Activated CD8-positive, alpha-beta memory T cell treated with anti-CD3 and anti-CD28 coated beads, Interleukin-2, amount 50 U/mL, for 4 hours (primary cell): ENCODE data around the gene AKAP1.

Experiments used
- DNase-seq: peaks from one replicate; pipeline ENCODE4 v3.0.0-alpha.2; 2020

AKAP1 gene

GRCh38 chr17:57132663-57133062, 47.6 kb downstream of the AKAP1 start:
- no peak for DNase-seq

DNA sequence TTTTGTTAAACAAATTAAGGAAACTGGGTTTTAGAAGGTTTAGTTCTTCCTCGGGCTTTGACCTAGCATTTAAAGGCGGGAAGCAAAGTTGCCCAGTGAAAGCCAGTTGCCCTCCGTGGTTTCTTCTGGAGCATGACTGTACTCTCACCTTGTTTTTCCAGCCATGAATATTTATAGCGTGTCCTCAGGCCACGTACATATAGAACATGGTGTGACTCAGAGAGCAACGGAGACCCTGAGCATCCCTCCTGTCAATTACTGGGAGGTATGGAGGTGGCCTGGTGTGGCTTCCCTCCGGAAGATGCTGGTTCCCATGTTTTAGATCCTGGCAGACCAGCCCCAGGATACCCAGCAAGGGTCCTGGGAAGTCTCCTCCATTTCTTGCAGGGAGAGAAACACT, 48.4 kb downstream of the AKAP1 start:
- no peak for DNase-seq

DNA sequence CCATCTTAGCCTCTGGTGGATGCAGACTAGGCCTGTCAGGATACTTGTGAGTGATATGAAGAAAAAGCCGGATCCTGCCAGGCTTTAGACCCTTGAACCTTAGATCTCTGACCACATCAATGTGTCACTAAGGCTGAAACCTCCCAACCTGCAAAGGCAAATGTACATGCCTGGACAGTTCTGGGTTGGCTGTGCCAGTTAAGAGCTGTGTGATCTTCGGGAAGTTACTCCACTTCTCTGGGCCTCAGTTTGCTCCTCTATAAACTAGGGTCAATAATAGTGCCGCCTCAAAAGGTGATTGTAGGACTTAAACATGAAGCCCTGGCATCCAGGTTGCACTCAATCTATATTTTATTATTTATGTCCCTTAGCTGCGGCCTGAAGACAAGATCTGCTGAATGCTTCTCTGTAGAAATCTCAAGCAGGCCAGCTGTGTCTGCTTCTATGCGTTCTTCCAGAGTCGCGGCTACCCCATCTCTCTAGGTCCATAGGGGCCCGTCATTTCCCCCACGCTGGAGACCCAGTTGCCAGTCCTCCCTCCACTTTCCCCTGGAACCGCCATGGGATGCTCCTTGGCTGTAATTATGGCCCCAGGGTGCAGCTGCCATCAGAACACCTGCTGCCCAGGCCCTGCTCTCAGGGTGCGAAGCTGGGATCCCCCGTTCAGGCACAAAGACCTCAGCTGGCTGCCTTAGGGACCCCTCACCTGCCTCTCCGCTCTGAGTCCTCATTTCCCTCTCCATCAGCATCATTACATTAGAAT, 50.2 kb downstream of the AKAP1 start:
- DNase-seq, result no peak

DNA sequence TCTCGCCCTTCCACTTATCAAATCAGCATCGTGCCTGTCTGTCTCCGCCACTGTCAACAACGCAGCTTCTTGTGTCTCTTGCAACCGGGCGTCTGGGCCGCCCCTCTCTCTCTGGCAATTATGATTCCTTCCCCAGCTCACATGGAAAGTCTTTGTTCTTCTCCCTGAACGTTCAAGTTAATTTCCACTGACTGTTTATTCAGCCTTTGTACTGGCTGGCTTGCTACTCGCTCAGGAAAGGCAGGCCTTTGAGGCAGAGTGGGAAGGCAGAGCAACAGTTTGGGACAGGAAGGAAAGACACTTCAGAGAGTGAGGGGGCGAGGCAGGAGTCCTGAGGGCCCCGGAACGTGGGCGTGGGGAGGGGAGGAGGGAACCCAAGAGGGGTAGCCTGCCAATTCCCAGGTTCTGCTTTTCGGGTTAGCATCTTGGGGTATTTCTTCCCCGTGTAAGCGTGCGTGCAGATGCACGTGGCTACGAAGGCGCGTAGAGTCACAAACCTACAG, 50.8 kb downstream of the AKAP1 start:
- no peak for DNase-seq

GRCh38 chr17:57136355-57136754, 51.3 kb downstream of the AKAP1 start:
- DNase-seq, result no peak

GRCh38 chr17:57138030-57138911, 53.2 kb downstream of the AKAP1 start:
- no peak for DNase-seq

GRCh38 chr17:57138956-57139576, 54.0 kb downstream of the AKAP1 start:
- DNase-seq, result no peak

GRCh38 chr17:57140316-57140715, 55.3 kb downstream of the AKAP1 start:
- DNase-seq, result no peak

DNA sequence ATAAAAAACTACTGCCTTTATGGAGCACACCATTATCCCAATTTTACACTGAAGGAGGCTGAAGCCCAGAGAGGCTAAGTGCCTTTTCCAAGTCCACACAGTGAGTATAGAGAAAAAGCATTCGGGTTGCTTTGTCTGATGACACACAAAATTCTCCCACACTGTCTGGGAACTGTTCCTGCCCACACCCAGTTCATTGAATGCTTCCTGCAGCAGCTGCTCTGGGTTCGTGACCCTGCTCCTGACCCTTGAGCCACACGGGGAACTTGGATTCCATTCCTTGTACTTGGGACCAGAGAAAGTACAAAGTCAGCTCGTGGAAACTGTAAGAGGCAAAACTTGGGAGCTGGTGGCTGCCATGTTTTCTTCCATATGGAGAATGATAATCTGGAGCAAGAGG, 57.9 kb downstream of the AKAP1 start:
- DNase-seq, result no peak

GRCh38 chr17:57143361-57143760, 58.3 kb downstream of the AKAP1 start:
- no peak for DNase-seq

DNA sequence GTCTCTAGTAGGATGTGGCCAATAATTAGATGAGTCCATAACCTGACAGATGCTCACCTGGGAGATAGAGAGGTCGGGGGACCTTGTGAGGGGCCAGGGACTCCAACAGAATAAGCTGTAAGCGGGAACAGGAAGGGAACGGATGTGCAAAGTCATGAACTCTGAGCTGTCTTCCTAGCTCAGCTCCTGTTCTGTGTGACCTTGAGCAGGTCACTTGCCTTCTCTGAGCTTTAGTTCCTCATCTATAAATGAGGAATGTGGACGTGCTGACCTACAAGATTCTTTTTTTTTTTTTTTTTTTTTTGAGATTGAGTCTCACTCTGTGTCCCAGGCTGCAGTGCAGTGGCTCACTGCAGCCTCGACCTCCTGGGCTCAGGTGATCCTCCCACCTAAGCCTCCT, 58.9 kb downstream of the AKAP1 start:
- DNase-seq, result no peak

GRCh38 chr17:57144567-57144966, 59.5 kb downstream of the AKAP1 start:
- DNase-seq, result no peak

GRCh38 chr17:57145347-57145746, 60.3 kb downstream of the AKAP1 start:
- DNase-seq, result no peak

DNA sequence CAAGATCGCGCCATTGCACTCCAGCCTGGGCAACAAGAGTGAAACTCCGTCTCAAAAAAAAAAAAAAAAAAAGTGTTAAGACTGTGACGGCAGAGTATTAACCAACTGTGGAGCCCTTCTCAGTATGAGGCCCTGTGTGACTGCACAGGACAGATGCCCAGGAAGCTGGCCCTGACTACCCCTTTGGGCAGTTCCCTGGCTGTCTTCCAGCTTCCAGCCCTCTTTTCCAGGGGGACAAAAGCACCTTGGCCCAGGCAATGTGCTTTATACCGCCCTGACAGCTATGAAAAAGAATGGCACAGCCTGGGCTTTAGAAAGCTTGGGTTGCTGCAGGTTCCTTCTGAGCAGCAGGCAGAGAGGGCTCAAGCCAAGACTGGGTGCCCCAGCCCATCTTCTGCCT, 61.2 kb downstream of the AKAP1 start:
- no peak for DNase-seq

DNA sequence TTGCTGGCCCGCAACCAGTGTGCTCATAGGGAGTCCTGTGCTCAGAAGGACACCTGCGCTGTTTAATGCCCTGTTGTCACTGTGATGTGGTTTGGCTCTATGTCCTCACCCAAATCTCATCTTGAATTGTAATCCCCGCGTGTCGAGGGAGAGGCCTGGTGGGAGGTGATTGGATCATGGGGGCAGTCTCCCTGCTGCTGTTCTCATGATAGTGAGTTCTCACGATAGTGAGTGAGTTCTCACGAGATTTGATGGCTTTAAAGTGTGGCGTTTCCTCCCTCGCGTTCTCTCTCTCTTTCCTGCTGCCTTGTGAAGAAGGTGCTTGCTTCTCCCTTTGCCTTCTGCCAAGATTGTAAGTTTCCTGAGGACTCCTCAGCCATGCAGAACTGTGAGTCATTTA, 66.8 kb downstream of the AKAP1 start:
- no peak for DNase-seq

DNA sequence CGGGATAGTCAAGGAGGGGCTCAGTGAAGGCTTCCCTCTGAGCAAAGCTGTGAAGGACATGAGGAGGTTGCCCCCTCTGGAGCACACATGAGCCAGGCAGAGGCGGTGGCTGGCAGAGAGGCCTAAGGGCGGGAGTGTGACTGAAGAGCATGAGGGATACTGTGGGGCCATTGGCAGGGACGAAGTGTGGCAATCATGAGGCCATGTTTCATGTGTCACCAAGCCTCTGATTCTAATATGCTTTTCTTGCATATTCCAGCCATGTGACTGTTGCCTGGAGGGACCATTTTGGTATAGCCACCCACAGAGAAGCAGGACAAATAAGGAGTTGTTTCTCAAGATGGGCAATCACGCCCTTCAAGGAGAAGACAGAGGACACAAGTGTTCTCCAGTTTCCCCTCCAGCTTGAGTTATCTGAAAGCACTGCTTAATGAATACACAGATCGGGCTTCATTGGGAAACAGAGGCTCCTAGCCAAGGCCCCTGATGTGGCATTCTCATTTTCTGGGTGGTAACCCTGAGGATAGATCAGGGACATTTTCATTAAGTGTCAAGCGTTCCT, 68.0 kb downstream of the AKAP1 start:
- no peak for DNase-seq

GRCh38 chr17:57154921-57155320, 69.9 kb downstream of the AKAP1 start:
- no peak for DNase-seq

DNA sequence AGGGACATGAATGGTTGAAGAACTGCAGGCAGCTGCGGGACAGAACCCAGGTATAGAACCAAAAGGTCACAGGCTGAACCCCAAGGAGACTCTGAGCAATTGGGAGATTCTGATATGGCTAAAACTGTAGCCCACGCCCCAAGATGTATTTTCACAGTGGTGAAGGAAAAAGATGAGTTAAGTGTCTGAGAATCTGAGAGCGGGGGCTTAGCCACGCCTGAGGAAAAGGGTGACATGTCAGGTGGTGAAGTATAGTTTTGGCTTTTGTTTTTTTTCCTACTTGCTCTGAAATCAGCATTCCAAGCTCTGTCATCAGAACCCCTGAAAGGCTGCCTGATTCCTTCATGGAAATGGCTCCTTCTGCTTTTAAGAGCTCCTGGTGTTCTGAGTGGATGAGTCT, 73.3 kb downstream of the AKAP1 start:
- DNase-seq, result no peak

- DNase-seq, result no peak
These were observed 73.7 kb downstream of the AKAP1 start for GRCh38 chr17:57158795-57159194.

GRCh38 chr17:57160624-57161023, 75.6 kb downstream of the AKAP1 start:
- DNase-seq, result no peak

DNA sequence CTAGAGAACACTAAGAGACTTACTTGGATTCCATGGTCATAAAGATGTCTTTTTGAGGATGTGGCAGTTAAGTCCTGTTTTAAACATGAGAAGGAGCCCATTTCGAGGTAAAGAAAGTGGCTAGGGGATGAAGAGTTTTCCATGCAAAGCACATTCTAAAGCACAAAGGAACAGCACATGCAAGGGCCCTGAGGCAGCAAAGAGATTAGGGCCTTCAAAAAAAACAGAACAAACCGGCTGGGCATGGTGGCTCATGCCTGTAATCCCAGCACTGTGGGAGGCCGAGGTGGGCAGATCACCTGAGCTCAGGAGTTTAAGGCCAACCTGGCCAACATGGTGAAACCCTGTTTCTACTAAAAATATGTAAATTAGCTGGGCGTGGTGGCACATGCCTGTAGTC, 79.8 kb downstream of the AKAP1 start:
- no peak for DNase-seq

DNA sequence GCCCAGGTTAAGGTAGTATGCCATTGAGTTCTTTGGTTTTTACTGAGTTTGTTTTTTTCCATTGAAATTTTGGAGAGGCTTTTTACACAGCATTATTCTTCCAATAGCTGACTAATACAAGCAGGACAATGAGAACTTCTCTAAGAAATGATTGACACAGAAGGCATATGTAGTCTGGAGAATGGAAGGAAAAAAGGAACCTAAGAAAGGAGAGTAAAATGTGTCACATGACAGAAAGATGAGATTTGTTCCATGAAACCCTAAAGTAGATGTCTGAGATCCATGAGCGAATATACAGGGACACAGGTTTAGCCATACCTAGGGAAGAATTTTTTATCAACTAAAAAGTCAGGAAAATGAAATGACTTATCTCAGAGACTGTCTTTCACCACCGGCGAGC, 80.7 kb downstream of the AKAP1 start:
- DNase-seq, result no peak

DNA sequence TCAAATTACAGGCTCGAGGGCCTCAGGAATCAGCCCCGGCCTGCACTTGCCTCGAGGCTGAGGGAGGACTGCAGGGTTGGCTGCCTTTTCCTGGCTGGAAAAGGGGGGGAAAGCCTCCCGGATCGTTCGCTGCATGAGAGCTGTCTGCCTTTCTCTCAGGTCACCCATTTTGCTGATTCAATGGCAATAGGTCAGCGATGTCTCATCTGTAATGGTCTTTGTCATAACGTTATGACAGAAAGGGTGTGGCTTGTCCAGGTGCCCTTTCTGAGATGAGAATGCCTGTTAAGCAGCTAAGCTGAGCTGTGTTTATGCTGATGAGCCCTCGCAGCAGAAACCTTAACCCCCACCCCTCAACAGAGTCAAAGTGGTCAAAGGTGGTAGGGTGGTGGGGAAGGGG, 81.8 kb downstream of the AKAP1 start:
- DNase-seq, result no peak
